Measurements from ENCODE around the gene STXBP2.
A peak's percentile ranks its signal among the peaks of the same experiment; 100 is the strongest.

STXBP2 gene

DNA sequence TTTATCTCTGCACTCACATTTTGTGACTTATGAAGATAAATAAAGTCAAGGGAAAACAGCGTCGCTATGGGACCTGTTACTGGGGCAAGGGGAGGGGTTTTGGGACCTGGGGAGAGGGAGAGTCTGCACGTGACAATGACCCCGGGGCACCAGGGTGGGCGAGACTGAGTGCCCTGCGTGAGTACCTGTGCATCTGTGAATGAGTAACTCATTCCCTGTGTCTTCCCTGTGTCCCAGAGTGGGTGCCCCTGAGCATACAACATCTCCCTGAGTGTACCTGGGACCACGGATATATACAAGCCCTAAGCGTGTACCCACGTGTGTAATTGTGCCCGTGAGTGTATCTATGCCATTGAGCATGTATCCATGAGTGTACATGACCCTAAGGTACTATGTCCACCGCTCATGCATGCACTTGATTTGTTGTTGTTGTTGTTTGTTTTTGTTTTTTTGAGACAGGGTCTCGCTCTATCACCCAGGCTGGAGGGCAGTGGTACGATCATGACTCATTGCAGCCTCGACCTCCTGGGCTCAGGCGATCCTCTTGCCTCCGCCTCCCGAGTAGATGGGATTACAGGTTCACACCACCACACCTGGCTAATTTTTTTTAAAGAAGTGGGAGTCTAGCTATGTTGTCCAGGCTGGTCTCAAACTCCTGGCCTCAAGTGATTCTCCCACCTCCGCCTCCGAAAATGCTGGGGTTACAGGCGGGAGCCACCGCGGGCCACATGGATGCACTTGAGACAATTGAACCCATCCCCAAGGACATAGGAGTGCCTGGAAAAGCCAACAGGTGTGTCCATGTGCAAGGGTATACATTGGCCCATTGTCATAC is 43.1 kb downstream of the STXBP2 start:
- DNase-seq (ENCODE audit: low spot score), result no peak

DNA sequence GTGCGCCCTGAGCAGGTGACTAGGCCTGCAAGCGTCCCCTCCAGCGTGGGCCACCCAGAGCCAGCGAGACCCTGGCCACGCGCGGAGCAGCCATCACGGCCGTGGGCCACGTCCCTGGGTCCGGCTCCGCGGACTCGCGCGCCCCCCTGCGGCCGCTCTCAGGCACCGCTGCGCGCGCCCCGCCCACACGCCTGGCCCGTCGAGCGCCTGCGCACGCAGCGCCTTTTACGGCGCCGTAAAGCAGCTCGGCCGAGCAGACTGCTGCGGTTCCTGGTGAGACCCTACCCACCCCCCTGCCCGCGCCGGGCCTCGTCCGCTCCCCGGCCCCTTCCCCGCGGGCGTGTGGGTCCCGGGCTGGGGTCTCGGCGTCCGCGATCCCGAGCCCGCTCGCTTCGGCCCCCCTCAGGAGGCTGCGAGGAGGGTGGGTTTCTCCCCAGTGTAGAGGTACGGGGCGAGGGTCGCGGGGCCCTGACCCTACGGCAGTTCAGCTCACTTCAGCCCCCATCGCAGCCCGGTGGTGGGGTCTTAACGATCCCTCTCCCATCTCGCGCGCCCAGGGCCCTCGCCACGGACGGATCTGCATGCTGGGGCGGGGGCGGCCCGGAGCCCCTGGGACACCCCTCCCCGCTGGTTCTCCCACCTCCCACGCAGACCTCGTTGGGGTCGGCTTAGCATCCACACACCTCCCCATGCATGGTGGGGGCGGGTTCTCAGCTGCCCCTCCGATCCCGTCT is 43.9 kb downstream of the STXBP2 start, which contains the start of gene TRAPPC5:
TRAPPC5 (plus strand) TSS at position 228 of the 734 bp plus-strand sequence. CDS start 1,421 bp downstream, outside the sequence.
- DNase-seq (ENCODE audit: low spot score), result peak; percentile 95

DNA sequence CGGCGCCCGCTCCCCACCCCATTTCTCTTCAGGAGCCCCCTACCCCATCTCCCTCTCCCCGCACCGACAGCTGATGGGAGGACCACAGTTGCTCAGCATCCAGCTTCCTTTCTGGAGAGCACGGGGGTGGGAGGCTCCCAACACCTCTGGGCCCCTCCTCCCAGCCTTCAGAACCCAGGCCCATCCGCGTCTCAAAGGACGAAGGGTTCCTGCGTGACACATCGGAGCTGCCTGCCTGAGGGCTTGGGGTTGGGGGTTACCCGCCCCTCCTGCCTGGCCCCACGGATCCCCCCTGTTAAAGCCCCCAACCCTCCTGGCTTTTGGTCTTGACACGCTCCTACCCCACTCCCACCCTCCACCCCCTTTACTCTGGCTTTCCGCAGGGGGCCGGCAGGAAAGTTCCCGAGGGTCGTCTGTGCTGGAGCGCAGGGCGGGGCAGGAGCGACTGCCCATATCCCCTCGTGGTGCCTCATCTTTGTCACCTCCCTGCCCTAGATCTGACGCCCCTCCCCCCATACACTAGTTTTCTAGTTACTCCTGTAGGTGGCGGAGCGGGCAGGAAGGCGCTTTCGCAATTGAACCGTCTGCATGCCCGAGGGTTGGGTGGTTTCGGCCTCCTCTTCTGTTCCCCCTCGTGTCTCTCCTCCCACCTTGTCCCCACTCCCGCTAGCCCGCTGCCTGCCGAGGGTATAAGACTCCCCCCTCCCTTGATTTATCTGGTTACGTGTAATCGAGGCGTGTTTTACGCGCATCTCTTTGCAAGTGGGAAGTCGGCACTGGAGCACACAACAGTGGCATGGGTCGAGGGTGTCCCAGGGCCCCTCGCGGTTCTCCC is 44.6 kb downstream of the STXBP2 start:
- DNase-seq (ENCODE audit: low spot score), result peak; percentile 86

DNA sequence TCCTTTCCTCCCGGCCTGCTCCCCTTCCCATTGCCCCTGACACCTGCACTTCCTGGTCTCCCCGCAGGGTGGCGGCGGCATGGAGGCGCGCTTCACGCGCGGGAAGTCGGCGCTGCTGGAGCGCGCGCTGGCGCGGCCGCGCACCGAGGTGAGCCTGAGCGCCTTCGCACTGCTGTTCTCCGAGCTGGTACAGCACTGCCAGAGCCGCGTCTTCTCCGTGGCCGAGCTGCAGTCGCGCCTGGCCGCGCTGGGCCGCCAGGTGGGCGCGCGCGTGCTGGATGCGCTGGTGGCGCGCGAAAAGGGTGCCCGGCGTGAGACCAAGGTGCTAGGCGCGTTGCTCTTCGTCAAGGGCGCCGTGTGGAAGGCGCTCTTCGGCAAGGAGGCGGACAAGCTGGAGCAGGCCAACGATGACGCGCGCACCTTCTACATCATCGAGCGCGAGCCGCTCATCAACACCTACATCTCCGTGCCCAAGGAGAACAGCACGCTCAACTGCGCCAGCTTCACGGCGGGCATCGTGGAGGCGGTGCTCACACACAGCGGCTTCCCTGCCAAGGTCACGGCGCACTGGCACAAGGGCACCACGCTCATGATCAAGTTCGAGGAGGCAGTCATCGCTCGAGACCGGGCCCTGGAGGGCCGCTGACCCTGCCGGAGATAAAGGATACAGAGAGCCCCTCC is 45.4 kb downstream of the STXBP2 start:
- no peak for DNase-seq (ENCODE audit: low spot score)

DNA sequence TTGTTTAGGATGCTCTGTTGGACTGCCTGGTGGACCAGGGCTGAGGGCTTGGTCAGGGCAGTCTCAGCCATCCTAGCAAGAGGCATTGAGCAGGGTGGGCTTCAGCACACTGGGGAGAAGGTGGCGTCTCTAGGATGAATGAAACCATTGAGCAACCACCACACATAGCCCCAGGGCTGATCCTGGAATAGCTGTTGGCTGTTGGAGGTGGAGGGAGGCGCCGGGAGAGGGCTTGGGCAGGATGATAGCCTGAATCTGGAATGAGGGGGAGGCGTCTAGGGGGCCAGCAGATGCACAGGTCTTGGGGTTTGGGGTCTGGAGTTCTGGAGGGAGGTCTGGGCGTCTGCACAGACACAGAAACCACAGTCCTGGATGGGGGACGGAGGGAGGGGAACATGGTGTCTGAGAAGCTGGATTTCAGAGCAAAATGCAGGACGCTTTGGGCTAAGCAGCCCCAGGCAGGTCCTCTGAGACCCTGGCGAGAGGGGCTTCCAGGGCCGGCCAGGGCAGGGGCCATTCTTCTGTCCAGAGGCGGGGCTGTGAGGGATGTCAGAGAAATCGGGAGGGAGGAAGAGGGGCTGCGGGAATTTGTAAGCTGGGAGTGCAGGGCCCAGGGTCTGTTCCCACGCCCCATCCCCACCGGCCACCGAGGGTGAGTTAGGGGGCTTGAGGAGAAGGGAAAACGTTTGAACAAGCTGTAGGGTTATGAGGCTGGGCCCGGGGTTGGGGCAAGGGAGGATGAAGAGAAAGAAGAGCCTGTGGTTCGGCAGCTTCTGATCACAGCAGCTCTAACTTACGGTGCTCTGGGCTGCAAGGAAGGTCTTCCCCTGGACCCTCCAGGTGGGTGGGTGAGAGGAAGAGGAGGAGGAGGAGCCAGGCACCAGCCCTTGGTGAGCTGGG is 48.9 kb downstream of the STXBP2 start:
- DNase-seq (ENCODE audit: low spot score), result no peak

DNA sequence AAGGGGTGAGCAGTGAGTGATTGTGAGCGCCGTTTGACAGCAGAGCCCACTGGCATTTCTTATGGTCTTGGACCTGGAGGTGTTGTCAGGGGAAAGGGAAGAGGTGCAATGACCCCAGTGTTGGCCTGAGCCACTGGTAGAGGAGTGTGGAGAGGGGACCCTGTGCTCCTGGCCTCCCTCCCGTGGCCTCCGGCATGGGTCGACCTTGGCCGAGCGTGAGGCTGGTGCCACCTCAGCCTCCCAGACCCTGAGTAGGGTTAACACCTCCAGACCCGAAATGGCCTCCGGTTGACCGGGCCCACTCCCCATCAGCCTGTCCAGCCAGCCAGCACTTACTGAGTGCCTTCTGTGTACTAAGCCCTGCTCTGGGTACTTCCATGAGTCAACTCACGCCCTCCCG is 50.3 kb downstream of the STXBP2 start:
- no peak for DNase-seq (ENCODE audit: low spot score)

DNA sequence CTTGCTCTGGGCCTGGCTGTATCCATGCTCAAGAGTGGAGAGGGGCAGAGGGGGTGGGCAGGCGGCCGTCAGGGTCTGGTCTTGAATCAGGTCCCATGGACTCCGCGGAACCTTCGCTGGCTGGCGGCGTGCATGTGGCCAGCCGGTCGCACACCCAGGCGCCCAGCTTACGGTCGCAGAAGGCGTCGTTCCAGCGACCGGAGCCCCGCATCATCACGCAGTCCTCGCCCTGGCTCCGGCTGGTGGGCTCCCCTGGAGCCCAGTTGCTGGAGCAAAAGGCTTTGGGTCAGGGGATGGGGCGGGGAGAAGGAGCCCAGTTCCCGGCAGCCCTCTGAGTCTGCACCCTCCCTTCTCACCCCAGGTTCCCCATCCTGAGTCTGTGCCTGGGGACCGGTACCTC is 52.3 kb downstream of the STXBP2 start:
- no peak for DNase-seq (ENCODE audit: low spot score)

DNA sequence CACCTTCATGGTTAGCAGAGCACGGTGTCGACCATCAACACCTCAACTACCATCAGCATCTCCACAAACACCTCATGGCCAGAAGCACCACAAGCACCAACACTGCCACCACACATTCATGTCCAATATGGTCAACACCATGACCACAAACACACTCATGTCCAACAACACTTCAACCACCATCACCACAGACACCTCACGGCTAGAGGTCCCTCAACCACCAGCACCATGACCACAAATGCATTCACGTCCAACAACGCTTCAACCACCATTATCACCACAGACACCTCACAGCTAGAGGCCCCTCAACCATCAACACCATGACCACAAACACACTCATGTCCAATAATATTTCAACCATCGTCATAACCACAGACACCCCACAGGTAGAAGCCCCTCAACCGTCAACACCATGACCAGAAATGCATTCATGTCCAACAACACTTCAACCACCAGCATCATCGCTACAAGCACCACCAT is 53.9 kb downstream of the STXBP2 start:
- DNase-seq (ENCODE audit: low spot score), result no peak

DNA sequence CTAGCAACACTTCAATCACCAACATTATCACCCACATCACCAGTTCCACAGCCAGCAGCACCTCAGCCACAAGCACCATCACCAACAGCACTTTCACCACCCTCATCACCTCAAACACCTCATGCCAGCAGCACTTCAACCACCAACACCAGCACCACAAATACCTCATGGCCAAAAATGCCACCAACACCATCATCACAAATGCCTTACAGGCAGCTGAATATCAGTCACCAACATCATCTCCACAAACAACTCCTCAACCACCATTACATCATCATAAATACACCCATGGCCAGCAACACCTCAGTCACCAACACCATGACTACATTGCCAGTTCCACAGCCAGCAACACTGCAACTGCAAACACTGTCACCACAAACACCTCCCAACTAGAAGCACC is 54.6 kb downstream of the STXBP2 start:
- DNase-seq (ENCODE audit: low spot score), result no peak

DNA sequence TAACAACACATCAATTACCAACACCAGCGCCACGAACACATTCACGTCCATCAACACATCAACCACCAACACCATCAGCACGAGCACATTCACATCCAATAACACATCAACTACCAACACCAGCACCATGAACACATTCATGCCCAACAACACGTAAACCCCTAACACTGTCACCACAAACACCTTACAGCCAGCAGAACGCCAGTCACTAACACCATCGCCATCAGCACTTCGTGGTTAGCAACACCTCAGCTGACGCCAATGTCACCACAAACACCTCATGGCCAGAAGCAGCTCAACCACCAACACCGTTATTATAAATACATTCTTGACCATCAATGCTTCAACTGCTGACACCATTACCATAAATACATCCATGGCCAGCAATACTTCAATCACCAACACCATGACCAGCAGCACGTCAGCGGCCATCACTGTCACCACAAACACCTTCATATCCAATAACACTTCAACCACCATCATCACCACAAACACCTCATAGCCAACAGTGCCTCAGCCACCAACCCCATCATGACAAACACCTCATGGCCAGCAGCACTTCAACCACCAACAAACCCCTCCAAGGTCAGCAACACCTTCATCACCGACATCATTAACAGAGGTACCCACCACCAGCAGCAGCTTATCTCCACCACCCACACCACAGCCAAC is 55.6 kb downstream of the STXBP2 start:
- DNase-seq (ENCODE audit: low spot score), result no peak

DNA sequence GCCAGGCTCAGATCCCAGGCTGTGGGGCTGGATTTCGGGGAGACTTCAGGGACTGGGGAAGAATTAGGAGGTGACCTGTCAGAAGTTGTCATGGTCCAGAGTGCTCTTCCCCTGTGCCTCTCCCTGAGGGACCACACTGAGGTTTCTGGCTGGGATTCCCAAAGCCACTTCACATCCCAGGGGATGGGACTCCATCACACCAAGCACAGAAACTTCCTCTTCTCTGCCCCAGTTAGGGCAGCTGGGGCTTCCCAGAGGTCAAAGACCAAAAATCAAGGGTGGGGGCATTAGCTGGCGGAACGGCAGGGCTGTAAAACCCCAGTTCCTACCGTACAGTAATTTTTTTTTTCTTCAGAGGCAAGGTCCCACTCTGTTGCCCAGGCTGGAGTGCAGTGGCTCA is 57.6 kb downstream of the STXBP2 start:
- no peak for DNase-seq (ENCODE audit: low spot score)
